Activated naive CD8-positive, alpha-beta T cell (primary cell): Measurements from ENCODE around the gene SLC44A2.

Experiments used
- H3K27ac Mint-ChIP-seq: one replicate; pipeline ENCODE4 v1.8.0; 2021; ENCODE audit warnings: mixed read lengths
- H3K27me3 Mint-ChIP-seq: one replicate; pipeline ENCODE4 v1.8.0; 2021; ENCODE audit warnings: mixed read lengths
- H3K36me3 Mint-ChIP-seq: one replicate; pipeline ENCODE4 v1.8.0; 2021; ENCODE audit warnings: mixed read lengths
- H3K4me1 Mint-ChIP-seq: one replicate; pipeline ENCODE4 v1.8.0; 2021; ENCODE audit warnings: low read depth, mixed read lengths
- H3K4me3 Mint-ChIP-seq: one replicate; pipeline ENCODE4 v1.8.0; 2021; ENCODE audit warnings: mild to moderate bottlenecking, mixed read lengths
- H3K9me3 Mint-ChIP-seq: one replicate; pipeline ENCODE4 v1.8.0; 2021; ENCODE audit warnings: low read depth, mixed read lengths

The SLC44A2 gene

GRCh38 chr19:10677751-10678150, 52.4 kb downstream of the SLC44A2 start:
- no peaks in the 10 kb centered on the region for H3K27me3 Mint-ChIP-seq
- H3K27ac Mint-ChIP-seq, result no peak overlapping the region
- peaks cover 3% of the 10 kb centered on the region for H3K4me1 Mint-ChIP-seq
- no peak overlapping the region for H3K4me3 Mint-ChIP-seq
- H3K36me3 Mint-ChIP-seq, result no peaks in the 10 kb centered on the region
- no peaks in the 10 kb centered on the region for H3K9me3 Mint-ChIP-seq

DNA sequence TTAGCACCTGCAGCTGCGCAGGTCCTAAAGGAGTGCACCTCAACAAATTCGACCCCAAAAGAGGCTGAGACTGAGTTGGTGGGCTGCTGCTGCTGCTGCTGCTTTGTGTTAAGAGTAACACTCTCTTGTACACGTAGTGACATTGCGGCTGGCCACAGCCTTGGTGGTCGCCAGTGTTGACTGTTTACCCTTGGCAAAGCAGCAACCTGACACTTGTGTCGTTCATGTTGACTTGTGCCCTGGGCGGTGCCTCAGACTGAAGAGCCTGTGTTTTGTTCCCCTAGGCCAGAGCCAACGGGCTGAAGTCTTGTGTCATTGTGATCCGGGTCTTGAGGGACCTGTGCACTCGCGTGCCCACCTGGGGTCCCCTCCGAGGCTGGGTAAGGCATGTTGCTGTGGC, 53.5 kb downstream of the SLC44A2 start:
- Mint-ChIP-seq H3K27me3 (no peaks in the 10 kb centered on the region), H3K27ac (no peak overlapping the region), H3K4me3 (no peak overlapping the region), H3K9me3 (no peaks in the 10 kb centered on the region), H3K4me1 (no peaks in the 10 kb centered on the region), H3K36me3 (no peaks in the 10 kb centered on the region)

GRCh38 chr19:10679743-10680142, 54.4 kb downstream of the SLC44A2 start:
- Mint-ChIP-seq H3K36me3 (no peaks in the 10 kb centered on the region), H3K4me1 (no peaks in the 10 kb centered on the region), H3K4me3 (no peak overlapping the region), H3K9me3 (no peaks in the 10 kb centered on the region), H3K27ac (no peak overlapping the region), H3K27me3 (no peaks in the 10 kb centered on the region)

GRCh38 chr19:10680545-10681135, 55.3 kb downstream of the SLC44A2 start:
- Mint-ChIP-seq H3K4me3 (no peak overlapping the region), H3K27me3 (no peaks in the 10 kb centered on the region), H3K9me3 (no peaks in the 10 kb centered on the region), H3K27ac (no peak overlapping the region), H3K36me3 (no peaks in the 10 kb centered on the region), H3K4me1 (no peaks in the 10 kb centered on the region)

GRCh38 chr19:10681658-10682057, 56.3 kb downstream of the SLC44A2 start:
- Mint-ChIP-seq H3K27me3 (no peaks in the 10 kb centered on the region), H3K4me1 (no peaks in the 10 kb centered on the region), H3K27ac (no peak overlapping the region), H3K9me3 (no peaks in the 10 kb centered on the region), H3K4me3 (no peak overlapping the region), H3K36me3 (no peaks in the 10 kb centered on the region)

- Mint-ChIP-seq H3K9me3 (no peaks in the 10 kb centered on the region), H3K27me3 (no peaks in the 10 kb centered on the region), H3K27ac (no peak overlapping the region), H3K36me3 (no peaks in the 10 kb centered on the region), H3K4me1 (no peaks in the 10 kb centered on the region), H3K4me3 (no peak overlapping the region)
Measured at GRCh38 chr19:10682397-10683063, 57.2 kb downstream of the SLC44A2 start.

DNA sequence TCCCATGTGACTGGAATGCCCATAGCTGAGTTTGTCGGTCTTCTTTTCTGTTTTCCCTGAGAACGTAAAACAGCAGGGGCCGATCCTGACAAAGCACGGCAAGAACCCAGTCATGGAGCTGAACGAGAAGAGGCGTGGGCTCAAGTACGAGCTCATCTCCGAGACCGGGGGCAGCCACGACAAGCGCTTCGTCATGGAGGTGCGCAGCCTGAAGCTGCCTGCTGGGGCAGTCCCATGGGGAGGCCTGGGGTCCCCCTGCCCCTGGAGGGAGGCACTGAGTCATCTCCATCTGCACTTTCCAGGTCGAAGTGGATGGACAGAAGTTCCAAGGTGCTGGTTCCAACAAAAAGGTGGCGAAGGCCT, 57.7 kb downstream of the SLC44A2 start:
- Mint-ChIP-seq H3K4me3 (no peak overlapping the region), H3K27ac (no peak overlapping the region)

DNA sequence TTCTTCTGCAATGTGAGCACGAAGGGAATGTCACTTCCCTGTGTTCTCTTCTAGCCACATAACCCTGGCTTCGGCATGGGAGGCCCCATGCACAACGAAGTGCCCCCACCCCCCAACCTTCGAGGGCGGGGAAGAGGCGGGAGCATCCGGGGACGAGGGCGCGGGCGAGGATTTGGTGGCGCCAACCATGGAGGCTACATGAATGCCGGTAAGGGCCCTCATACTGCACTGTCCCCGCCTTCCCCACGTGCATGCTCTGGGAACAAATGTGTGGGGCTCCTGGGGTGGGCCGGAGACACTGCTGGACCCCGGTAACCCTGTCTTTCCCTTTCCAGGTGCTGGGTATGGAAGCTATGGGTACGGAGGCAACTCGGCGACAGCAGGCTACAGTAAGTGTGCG, 58.2 kb downstream of the SLC44A2 start:
- Mint-ChIP-seq H3K27ac (no peak overlapping the region), H3K27me3 (no peaks in the 10 kb centered on the region), H3K4me3 (no peak overlapping the region), H3K9me3 (no peaks in the 10 kb centered on the region), H3K36me3 (no peaks in the 10 kb centered on the region), H3K4me1 (no peaks in the 10 kb centered on the region)

More for the DNA sequence above, 57.7 kb downstream of the SLC44A2 start:
- Mint-ChIP-seq H3K27me3 (no peaks in the 10 kb centered on the region), H3K36me3 (no peaks in the 10 kb centered on the region), H3K9me3 (no peaks in the 10 kb centered on the region), H3K4me1 (no peaks in the 10 kb centered on the region)

DNA sequence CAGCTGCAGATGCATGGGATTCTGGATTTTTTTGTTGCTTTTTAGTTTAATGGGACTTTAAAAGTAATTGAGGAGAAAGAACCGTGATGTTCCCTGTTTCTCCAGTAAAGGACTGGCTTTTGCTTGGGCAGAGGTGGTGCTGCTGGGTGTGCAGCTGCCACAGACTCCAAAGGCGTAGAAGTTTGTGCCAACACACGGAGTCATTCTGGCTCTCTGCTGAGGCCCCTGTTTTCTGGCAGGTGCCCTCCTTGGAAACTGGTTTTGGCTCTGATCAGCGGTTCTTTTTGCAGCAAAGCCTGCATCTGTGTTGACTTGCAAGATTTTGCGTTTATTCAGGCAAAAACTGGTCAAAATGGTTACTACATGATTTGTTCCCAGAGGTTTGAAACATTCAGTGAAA, 59.9 kb downstream of the SLC44A2 start:
- Mint-ChIP-seq H3K4me3 (no peak overlapping the region), H3K27me3 (no peaks in the 10 kb centered on the region), H3K4me1 (no peaks in the 10 kb centered on the region), H3K9me3 (no peaks in the 10 kb centered on the region), H3K27ac (no peak overlapping the region), H3K36me3 (peaks cover 3% of the 10 kb centered on the region)

- H3K36me3 Mint-ChIP-seq, result peaks cover 3% of the 10 kb centered on the region
- H3K9me3 Mint-ChIP-seq, result no peaks in the 10 kb centered on the region
- no peak overlapping the region for H3K27ac Mint-ChIP-seq
- H3K4me3 Mint-ChIP-seq, result no peak overlapping the region
- H3K27me3 Mint-ChIP-seq, result no peaks in the 10 kb centered on the region
- H3K4me1 Mint-ChIP-seq, result no peaks in the 10 kb centered on the region
Measured at GRCh38 chr19:10686193-10686592, 60.8 kb downstream of the SLC44A2 start.

DNA sequence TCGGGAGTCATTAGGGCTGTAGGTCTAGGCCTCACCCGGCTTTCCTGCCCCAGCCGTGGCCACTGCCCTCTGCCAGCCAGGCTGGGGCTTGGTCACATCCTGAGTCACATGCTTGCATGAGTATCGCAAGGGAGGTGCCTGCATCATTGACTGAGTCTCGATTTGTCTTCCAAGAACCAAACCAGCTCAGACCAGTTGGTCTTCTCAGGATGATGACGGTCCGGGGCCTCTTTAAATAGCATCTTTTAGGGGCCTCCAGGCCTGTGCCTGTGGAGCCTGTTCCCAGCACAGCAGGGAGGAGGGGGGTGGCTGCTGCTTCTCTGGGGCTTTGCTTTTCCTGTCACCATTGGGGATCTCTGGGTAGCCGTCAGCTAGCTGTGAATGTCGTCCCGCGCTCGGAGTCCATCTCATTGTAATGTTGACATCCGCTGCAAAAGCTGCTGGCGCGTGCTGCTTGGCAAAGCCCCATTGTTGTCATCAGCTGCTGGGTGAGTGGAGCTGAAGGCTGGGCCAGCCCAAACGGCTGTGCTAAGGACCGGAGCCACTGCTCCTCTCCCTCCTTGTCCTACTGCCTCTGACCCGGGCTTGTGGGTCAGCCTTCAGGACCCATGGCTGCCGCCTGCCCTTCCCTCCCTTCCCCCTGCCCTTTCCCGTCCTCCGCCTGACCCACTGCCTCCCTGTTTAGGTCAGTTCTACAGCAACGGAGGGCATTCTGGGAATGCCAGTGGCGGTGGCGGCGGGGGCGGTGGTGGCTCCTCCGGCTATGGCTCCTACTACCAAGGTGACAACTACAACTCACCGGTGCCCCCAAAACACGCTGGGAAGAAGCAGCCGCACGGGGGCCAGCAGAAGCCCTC, 61.5 kb downstream of the SLC44A2 start:
- Mint-ChIP-seq H3K9me3 (no peaks in the 10 kb centered on the region), H3K4me1 (no peaks in the 10 kb centered on the region), H3K27ac (peak overlapping the region; percentile 68), H3K27me3 (no peaks in the 10 kb centered on the region), H3K4me3 (no peak overlapping the region), H3K36me3 (peaks cover 7% of the 10 kb centered on the region)

DNA sequence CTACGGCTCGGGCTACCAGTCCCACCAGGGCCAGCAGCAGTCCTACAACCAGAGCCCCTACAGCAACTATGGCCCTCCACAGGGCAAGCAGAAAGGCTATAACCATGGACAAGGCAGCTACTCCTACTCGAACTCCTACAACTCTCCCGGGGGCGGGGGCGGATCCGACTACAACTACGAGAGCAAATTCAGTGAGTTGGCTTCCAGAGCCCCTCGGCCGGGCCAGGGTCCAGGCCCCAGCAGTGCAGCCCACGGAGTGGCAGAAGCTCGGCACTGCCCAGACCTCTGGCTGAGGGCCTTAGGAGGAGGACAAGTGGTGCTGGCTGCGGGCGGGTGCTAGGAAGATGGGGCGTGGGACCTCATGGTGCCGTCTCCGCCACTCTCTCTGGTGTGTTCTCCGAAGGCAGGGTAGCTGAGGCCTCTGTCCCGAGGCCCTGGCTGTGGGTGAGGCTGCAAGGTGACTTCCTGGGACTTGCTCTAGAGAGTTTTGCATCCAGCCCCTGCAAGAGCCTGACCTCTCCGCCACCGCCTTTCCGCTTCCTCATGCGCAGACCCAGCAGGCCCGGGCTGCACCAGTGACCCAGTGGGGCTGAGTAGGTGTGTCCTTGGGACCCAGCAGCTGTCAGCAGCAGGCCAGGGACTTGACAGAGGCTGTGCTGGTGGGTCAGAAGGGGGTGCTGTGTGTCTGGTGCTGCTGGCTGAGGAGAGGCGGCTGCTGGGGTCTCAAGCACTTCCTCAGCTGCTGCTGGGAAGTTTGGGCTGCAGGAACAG, 62.4 kb downstream of the SLC44A2 start:
- Mint-ChIP-seq H3K27ac (no peak overlapping the region), H3K9me3 (no peaks in the 10 kb centered on the region), H3K27me3 (no peaks in the 10 kb centered on the region), H3K4me3 (no peak overlapping the region), H3K4me1 (no peaks in the 10 kb centered on the region), H3K36me3 (peaks cover 7% of the 10 kb centered on the region)

DNA sequence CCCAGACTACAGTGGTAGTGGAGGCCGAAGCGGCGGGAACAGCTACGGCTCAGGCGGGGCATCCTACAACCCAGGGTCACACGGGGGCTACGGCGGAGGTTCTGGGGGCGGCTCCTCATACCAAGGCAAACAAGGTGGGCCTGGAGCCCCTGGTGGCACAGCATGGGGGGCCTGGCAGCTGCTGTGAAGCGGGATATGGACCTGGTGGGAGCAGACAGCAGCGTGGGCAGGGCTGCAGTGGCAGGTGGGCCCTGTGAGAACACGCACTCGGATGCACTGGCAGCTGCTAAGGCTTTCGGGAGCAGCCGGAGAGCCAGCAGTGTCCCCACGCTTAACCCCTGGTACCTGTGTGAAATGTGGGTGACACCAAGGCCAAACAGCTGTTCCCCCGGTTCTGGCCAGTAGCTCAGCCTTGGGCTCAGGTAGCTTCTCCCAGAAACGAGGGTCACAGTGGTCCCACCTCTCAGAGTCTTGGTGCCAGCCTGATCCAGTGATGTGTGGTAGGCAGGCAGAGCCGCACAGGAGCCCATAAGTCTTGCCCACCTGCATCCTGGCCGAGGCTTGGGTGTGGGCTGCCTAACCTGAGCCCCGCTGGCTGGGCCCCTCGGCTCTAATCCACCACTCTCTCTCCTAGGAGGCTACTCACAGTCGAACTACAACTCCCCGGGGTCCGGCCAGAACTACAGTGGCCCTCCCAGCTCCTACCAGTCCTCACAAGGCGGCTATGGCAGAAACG, 63.4 kb downstream of the SLC44A2 start:
- Mint-ChIP-seq H3K27ac (no peak overlapping the region), H3K36me3 (peaks cover 7% of the 10 kb centered on the region), H3K9me3 (no peaks in the 10 kb centered on the region), H3K27me3 (no peaks in the 10 kb centered on the region), H3K4me1 (no peaks in the 10 kb centered on the region), H3K4me3 (no peak overlapping the region)

DNA sequence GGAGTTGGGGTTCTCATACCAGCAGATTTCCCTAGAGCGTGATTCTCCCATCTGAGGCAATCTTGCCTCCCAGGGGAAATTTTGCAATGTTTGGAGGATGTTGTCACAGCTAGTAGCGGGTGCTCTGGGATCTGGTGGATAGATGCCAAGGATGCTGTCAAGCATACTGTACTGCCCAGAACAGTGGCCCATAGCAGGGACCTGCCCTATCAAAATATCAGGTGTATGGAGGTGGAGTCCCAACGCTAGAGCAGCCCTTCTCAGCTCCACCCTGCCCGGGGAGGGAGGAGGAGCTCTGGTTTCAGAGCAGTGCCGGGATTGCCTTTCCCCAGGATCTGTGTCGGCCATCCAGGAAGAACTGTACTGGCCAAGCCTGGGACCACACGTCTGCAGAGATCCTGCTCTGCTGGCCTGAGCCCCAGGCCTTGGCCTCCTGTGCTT, 65.0 kb downstream of the SLC44A2 start:
- H3K36me3 Mint-ChIP-seq, result peaks cover 7% of the 10 kb centered on the region
- no peaks in the 10 kb centered on the region for H3K27me3 Mint-ChIP-seq
- no peak overlapping the region for H3K4me3 Mint-ChIP-seq
- H3K27ac Mint-ChIP-seq, result peak overlapping the region; percentile 28
- H3K9me3 Mint-ChIP-seq, result no peaks in the 10 kb centered on the region
- H3K4me1 Mint-ChIP-seq, result peaks cover 7% of the 10 kb centered on the region
